ENCODE results near the gene RAB6A. TPM values are rescaled to one million over a fixed set of nuclear protein-coding genes. Genes with fewer than 3 reads are reported as not detected.

The RAB6A gene
- total and polyA plus RNA-seq, 7 donors: 49.4 to 117 (median 86.9) TPM

DNA sequence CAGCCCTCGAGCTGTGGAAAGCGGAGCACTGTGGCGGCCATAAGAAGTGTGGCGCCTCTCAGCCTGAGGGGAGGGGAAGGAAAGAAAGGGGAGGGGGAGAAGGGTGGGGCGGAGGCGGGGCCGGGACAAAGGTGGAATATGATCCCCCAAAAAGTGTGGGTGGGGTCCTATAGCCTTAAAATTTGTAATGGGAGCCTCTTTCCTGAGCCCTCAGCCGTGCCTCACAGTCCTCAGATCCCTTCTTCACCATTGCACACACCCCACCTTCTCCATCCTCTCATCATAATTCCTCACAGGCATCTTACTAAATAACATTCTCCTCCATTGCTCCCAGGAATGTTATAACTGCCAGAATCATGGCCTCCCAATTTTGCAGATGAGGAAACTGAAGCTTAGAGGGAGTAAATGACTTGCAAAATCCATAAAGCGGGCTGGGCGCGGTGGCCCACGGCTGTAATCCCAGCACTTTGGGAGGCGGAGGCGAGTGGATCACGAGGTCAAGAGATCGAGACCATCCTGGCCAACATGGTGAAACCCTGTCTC lies 600 bp upstream of the RAB6A start:
- H3K36me3 ChIP-seq (ENCODE audit: insufficient read depth in 1 of 2, low read depth in 1 of 2): no peaks in the 10 kb centered on the region
- peaks cover 16% of the 10 kb centered on the region for H3K4me1 ChIP-seq
- DNase-seq (peak in 1 of 2 donors; percentile 21), ATAC-seq (peak in 2 of 4 donors; percentile 14 to 41)
- no peaks in the 10 kb centered on the region for H3K9me3 ChIP-seq
- peak overlapping the region; percentile 98 for H3K27ac ChIP-seq
- H3K4me3 ChIP-seq: peak overlapping the region; percentile 97
- intact Hi-C loops (cut with DNase I): loop anchor here in 1 of 2 donors (1.0 kb wide), 1 partner anchor 18 kb away; no protein-coding TSS in a partner anchor
- 47 to 54% (median 48%) methylated on average over 14 to 16 of the region's 16 CpGs for WGBS, 3 donors
- H3K27me3 ChIP-seq (ENCODE audit: insufficient read depth in 3 of 3, low read length in 2 of 3): no peaks in the 10 kb centered on the region
- TF ChIP-seq, protein P1, sequence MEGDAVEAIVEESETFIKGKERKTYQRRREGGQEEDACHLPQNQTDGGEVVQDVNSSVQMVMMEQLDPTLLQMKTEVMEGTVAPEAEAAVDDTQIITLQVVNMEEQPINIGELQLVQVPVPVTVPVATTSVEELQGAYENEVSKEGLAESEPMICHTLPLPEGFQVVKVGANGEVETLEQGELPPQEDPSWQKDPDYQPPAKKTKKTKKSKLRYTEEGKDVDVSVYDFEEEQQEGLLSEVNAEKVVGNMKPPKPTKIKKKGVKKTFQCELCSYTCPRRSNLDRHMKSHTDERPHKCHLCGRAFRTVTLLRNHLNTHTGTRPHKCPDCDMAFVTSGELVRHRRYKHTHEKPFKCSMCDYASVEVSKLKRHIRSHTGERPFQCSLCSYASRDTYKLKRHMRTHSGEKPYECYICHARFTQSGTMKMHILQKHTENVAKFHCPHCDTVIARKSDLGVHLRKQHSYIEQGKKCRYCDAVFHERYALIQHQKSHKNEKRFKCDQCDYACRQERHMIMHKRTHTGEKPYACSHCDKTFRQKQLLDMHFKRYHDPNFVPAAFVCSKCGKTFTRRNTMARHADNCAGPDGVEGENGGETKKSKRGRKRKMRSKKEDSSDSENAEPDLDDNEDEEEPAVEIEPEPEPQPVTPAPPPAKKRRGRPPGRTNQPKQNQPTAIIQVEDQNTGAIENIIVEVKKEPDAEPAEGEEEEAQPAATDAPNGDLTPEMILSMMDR (IDR thresholded peaks at IDR 0.05): no peak

DNA sequence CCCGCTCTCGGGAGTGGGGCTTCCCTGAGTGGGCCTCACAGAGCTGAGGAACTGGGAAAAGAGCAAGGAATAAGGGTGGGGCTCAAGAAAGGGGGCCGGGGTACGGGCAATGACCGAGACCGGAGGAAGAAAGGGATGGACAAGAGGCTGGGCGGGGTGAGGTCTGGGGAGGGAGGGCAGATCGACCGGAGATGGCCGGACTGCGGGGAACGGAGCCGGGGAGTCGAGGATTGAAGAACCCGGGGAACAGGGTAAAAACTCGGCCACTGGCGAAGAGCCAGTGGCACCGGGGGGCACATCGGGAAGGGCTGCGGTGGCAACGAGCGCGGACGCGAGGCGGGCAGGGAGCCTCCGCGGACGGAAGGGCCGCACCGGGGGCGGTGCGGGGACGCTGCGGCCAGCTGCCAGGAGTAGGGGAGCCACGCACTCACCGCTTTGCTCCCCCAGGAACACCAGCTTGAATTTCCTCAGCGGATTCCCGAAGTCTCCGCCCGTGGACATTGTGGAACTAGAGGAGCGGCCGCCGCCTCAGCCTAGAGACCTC lies 667 bp downstream of the RAB6A start:
- peak; percentile 54 to 74 for DNase-seq
- TF ChIP-seq, protein P1 (IDR thresholded peaks at IDR 0.05): no peak
- H3K36me3 ChIP-seq (ENCODE audit: insufficient read depth in 1 of 2, low read depth in 1 of 2): no peaks in the 10 kb centered on the region
- H3K4me3 ChIP-seq: peak overlapping the region; percentile 97
- peak overlapping the region; percentile 98 for H3K27ac ChIP-seq
- H3K4me1 ChIP-seq: peaks cover 16% of the 10 kb centered on the region
- no peaks in the 10 kb centered on the region for H3K27me3 ChIP-seq (ENCODE audit: insufficient read depth in 3 of 3, low read length in 2 of 3)
- 0 to 1% (median 1%) methylated on average over 38 to 44 of the region's 44 CpGs for WGBS, 3 donors
- peak; percentile 8 to 46 (median 15) for ATAC-seq
- no peaks in the 10 kb centered on the region for H3K9me3 ChIP-seq
- intact Hi-C loops (cut with DNase I): no loop called here

DNA sequence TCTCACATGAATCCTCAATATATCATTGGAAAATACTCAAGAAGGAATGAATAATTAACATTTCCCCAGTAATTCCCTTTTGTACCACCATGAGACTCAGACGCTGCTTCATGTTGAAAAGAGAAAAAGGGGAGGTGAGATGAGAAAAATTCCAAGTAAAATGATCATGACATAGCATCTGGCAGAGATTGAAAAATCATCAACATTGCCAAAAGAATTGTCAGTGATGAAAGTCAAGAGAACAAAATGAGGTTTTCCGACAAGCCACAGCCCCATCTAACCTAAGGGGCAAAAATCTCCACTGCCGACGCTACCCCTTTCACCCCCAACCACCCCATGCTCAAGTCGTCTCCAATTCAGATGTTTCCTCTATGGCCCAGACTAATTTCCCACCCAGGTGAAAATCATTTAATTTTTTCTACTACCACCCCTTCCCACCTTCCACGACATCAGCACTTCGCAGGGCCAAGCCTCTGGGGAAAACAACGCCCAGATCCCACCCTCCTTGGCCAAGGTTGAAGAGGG lies 1.2 kb downstream of the RAB6A start:
- Histone ChIP-seq H3K27ac (peak overlapping the region; percentile 98), H3K36me3 (ENCODE audit: insufficient read depth in 1 of 2, low read depth in 1 of 2) (no peaks in the 10 kb centered on the region), H3K27me3 (ENCODE audit: insufficient read depth in 3 of 3, low read length in 2 of 3) (no peaks in the 10 kb centered on the region), H3K4me1 (peaks cover 16% of the 10 kb centered on the region), H3K9me3 (no peaks in the 10 kb centered on the region), H3K4me3 (peak overlapping the region; percentile 97)
- TF ChIP-seq, protein P1 (IDR thresholded peaks at IDR 0.05): no peak
- DNase-seq (no peak), ATAC-seq (peak in 1 of 4 donors; percentile 2)
- intact Hi-C loops (cut with DNase I): no loop called here
- WGBS, 3 donors: 2 to 4% (median 4%) methylated on average over 8 of the region's 8 CpGs

DNA sequence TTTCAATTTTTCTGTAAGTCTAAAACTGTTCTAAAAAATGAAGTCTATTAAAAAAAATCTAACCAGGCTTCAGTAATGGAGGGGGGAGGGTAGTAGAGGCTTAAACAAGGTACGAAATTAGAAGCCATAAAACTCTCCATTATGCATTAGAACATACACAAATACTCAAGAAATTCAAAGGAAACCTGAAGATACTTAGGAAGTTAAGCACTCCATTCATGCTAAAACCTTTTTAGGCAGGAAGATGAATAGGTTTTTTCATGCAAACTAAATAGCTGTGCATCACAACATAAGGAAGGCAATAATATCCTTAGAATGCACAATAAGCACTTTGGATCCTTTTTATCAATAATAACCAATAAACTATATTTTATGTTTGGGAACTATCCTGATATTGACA lies 2.4 kb downstream of the RAB6A start:
- peaks cover 20% of the 10 kb centered on the region for H3K4me1 ChIP-seq
- no peak overlapping the region for H3K27ac ChIP-seq
- ATAC-seq: no peak
- intact Hi-C loops (cut with DNase I): no loop called here
- H3K9me3 ChIP-seq: no peaks in the 10 kb centered on the region
- DNase-seq: no peak
- TF ChIP-seq, protein P1 (IDR thresholded peaks at IDR 0.05): no peak
- H3K36me3 ChIP-seq (ENCODE audit: insufficient read depth in 1 of 2, low read depth in 1 of 2): no peaks in the 10 kb centered on the region
- no peaks in the 10 kb centered on the region for H3K27me3 ChIP-seq (ENCODE audit: insufficient read depth in 3 of 3, low read length in 2 of 3)
- peak overlapping the region; percentile 97 for H3K4me3 ChIP-seq
- WGBS, 3 donors: 52 to 61% (median 58%) methylated on average over 1 of the region's 1 CpG
